Suprapubic skin (tissue), 4 donors: ENCODE data around the gene PIAS1.

ENCODE experiments used
- EP300 ChIP-seq: sonication (generic); formaldehyde crosslinking; IDR thresholded peaks from one replicate; pipeline ENCODE4 v1.6.1; 2017; ENCODE audit warnings: antibody characterized with exemption
- POLR2A ChIP-seq, 2 donors: fragments of 450-650 bp; IDR thresholded peaks; one replicate each; pipeline ENCODE4 v1.6.1; 2017; ENCODE audit warnings: antibody characterized with exemption in 2 of 2, mild to moderate bottlenecking in 2 of 2, moderate library complexity in 2 of 2
- POLR2AphosphoS5 ChIP-seq, 3 donors: sonication (generic); formaldehyde crosslinking; IDR thresholded peaks; one replicate each; pipeline ENCODE4 v1.6.1; 2017; ENCODE audit warnings: antibody characterized with exemption in 3 of 3
- TF ChIP-seq, protein P1 (sequence below), 2 donors: fragments of 200-600 bp in 1 of 2; fragments of 450-650 bp in 1 of 2; sonication (generic) in 1 of 2; IDR thresholded peaks; one replicate each; pipeline ENCODE4 v1.5.1; 2016 to 2019; ENCODE audit warnings: antibody characterized with exemption in 2 of 2, mild to moderate bottlenecking in 1 of 2, moderate library complexity in 1 of 2

DNA sequence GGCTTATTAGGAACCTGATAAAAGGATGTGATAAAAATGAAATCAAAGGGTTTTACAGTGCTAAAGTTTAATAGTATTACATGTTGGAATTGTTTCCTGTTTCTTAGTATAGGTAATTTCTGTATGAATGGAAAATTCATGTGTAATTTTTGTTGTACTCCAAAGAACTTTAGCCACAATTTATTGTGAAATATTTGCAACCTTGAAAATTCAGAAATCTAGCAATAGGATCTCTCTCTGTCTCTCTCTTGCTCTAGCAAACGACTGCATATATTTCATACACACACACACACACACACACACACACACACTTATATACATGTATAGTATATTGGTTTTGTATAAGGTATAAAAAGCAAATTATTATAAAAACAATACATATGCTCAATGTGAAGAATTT is 59.6 kb downstream of the PIAS1 start:
- TF ChIP-seq, protein P1, sequence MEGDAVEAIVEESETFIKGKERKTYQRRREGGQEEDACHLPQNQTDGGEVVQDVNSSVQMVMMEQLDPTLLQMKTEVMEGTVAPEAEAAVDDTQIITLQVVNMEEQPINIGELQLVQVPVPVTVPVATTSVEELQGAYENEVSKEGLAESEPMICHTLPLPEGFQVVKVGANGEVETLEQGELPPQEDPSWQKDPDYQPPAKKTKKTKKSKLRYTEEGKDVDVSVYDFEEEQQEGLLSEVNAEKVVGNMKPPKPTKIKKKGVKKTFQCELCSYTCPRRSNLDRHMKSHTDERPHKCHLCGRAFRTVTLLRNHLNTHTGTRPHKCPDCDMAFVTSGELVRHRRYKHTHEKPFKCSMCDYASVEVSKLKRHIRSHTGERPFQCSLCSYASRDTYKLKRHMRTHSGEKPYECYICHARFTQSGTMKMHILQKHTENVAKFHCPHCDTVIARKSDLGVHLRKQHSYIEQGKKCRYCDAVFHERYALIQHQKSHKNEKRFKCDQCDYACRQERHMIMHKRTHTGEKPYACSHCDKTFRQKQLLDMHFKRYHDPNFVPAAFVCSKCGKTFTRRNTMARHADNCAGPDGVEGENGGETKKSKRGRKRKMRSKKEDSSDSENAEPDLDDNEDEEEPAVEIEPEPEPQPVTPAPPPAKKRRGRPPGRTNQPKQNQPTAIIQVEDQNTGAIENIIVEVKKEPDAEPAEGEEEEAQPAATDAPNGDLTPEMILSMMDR (IDR thresholded peaks at IDR 0.05), result no peak
- no peak for TF ChIP-seq POLR2A (IDR thresholded peaks at IDR 0.05)
- no peak for TF ChIP-seq POLR2AphosphoS5 (IDR thresholded peaks at IDR 0.05)
- no peak for TF ChIP-seq EP300
